Measurements from ENCODE around the gene ZNF316. TPM values are rescaled to one million over a fixed set of nuclear protein-coding genes. Genes with fewer than 3 reads are reported as not detected.

The ZNF316 gene
- total RNA-seq, 2 donors from 2014 or later = 29.1 to 69.5 TPM

DNA sequence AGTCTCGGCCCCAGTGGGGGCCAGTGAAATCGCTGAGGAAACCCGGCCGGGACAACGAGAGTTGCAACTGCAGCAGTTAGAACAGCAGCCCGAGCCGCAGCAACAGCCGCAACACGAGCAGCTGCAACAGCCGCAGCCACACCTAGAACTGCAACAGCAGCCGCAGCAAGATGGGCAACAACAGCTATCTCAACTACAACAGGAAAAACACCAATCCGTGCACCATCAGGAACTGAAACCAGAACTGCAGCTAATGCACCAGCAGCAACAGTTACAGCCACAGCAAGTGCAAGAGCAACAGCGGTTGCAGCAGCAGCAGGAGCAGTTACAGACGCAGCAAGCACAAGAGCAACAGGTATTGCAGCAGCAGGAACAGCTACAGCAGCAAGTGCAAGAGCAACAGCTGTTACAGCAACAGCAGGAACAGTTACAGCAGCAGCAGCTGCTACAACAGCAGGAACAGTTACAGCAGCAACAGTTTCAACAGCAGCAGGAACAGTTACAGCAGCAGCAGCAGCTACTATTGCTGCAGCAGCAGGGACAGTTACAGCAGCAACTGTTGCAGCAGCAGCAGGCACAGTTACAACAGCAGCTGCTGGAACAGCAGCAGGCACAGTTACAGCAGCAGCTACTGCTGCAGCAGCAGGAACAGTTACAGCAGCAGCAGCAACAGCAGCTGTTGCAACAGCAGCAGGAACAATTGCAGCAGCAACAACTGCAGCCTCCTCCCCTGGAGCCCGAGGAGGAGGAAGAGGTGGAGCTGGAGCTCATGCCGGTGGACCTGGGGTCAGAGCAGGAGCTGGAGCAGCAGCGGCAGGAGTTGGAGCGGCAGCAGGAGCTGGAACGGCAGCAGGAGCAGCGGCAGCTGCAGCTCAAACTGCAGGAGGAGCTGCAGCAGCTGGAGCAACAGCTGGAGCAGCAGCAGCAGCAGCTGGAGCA lies 15.7 kb upstream of the ZNF316 start:
- no peak overlapping the region for H3K27ac ChIP-seq
- no peak for DNase-seq
- WGBS, 2 donors = 89 to 91% methylated on average over 8 to 20 of the region's 20 CpGs
- H3K36me3 ChIP-seq (replicated peaks in 1 of 2; ENCODE audit: insufficient read depth in 1 of 2, low read depth in 2 of 2) = peaks cover 0 to 4% of the 10 kb centered on the region in 2 donors
- no peak for TF ChIP-seq POLR2A (IDR thresholded peaks at IDR 0.05)
- TF ChIP-seq, protein P1, sequence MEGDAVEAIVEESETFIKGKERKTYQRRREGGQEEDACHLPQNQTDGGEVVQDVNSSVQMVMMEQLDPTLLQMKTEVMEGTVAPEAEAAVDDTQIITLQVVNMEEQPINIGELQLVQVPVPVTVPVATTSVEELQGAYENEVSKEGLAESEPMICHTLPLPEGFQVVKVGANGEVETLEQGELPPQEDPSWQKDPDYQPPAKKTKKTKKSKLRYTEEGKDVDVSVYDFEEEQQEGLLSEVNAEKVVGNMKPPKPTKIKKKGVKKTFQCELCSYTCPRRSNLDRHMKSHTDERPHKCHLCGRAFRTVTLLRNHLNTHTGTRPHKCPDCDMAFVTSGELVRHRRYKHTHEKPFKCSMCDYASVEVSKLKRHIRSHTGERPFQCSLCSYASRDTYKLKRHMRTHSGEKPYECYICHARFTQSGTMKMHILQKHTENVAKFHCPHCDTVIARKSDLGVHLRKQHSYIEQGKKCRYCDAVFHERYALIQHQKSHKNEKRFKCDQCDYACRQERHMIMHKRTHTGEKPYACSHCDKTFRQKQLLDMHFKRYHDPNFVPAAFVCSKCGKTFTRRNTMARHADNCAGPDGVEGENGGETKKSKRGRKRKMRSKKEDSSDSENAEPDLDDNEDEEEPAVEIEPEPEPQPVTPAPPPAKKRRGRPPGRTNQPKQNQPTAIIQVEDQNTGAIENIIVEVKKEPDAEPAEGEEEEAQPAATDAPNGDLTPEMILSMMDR (IDR thresholded peaks at IDR 0.05) = no peak
- H3K4me3 ChIP-seq = no peak overlapping the region
- no peak for ATAC-seq
- intact Hi-C loops (cut with DNase I) = no loop called here
- H3K27me3 ChIP-seq = no peaks in the 10 kb centered on the region
- peaks cover under 1% of the 10 kb centered on the region for H3K4me1 ChIP-seq
- no peaks in the 10 kb centered on the region for H3K9me3 ChIP-seq

DNA sequence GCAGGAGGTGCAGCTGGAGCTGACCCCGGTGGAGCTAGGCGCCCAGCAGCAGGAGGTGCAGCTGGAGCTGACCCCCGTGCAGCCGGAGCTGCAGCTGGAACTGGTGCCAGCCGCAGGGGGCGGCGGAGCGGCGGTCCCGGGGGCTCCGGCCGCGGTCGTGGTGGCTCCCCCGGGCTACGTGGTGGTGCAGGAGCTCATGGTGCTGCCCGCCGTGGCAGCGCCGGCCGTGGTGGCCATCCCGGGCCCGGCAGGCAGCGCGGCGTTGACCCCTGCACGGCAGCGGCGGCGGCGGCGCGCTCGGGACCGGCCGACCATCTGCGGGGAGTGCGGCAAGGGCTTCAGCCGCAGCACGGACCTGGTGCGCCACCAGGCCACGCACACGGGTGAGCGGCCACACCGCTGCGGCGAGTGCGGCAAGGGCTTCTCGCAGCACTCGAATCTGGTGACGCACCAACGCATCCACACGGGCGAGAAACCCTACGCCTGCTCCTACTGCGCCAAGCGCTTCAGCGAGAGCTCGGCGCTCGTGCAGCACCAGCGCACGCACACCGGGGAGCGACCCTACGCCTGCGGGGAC lies 14.9 kb upstream of the ZNF316 start:
- no peak overlapping the region for H3K27ac ChIP-seq
- H3K27me3 ChIP-seq = no peaks in the 10 kb centered on the region
- H3K4me3 ChIP-seq = no peak overlapping the region
- TF ChIP-seq, protein P1 (IDR thresholded peaks at IDR 0.05) = no peak
- no peak for TF ChIP-seq POLR2A (IDR thresholded peaks at IDR 0.05)
- ATAC-seq (no peak), DNase-seq (no peak)
- peaks cover 0 to 4% of the 10 kb centered on the region in 2 donors for H3K36me3 ChIP-seq (replicated peaks in 1 of 2; ENCODE audit: insufficient read depth in 1 of 2, low read depth in 2 of 2)
- H3K4me1 ChIP-seq = no peaks in the 10 kb centered on the region
- H3K9me3 ChIP-seq = no peaks in the 10 kb centered on the region
- intact Hi-C loops (cut with DNase I) = no loop called here
- WGBS, 2 donors = 98% methylated on average over 48 of the region's 67 CpGs; no CpG with 5 or more reads in 1 of the 2 donors

DNA sequence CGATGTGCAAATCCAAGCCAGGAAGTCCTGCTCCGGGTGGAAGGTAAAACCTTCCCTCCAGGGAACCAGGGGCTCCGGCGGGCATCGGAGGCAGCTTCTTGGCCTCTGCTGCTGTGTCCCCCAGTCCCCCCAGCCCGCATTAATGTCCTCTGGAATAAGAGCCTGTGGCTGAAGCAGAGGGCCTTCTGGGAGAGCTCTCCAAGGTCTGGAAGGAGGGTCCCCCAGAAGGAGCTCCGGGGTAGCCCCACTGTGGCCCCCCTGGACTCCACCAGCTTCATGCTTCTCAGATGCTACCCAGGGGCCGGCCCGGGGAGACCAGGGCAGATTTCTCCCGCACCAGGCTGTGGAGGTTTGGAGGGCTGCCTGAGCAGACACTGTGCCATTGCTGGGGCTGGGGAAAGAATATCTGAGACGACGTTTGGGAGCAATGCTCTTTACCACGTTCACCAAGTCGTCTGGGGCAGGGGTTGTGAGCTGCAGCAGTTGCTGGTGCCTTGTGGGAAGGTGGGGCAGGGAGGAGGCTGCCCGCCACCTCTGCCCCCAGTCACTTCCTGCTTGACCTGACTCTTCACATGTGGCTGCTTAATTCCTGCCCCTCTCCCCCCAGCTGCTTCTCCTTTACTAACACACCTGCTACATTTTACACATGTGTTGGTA lies 13.4 kb upstream of the ZNF316 start:
- intact Hi-C loops (cut with DNase I) = no loop called here

DNA sequence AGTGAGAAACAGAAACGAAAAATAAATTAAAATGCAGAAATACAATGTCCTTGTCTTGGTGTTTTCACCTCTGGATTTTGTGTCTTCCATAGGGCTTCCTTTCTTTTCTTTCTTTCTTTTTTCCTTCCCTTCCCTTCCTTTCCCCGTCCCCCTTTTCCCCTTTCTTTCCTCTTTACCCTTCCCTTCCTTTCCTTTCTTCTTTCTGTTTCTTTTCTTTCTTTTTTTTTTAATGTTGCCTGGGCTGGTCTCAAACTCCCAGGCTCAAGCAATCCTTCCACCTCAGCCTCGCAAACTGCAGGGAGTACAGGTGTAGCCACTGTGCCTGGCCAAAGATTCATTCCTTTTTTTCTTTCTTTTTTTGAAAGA lies 12.9 kb upstream of the ZNF316 start:
- H3K4me1 ChIP-seq = no peaks in the 10 kb centered on the region
- no peak overlapping the region for H3K27ac ChIP-seq
- H3K36me3 ChIP-seq (replicated peaks in 1 of 2; ENCODE audit: insufficient read depth in 1 of 2, low read depth in 2 of 2) = peaks cover 0 to 4% of the 10 kb centered on the region in 2 donors
- 46 to 75% methylated on average over 2 to 3 of the region's 3 CpGs for whole genome bisulfite sequencing, 2 donors
- TF ChIP-seq, protein P1 (IDR thresholded peaks at IDR 0.05) = no peak
- no peak for TF ChIP-seq POLR2A (IDR thresholded peaks at IDR 0.05)
- no peaks in the 10 kb centered on the region for H3K27me3 ChIP-seq
- ATAC-seq (no peak), DNase-seq (no peak)
- H3K4me3 ChIP-seq = no peak overlapping the region
- intact Hi-C loops (cut with DNase I) = no loop called here
- no peaks in the 10 kb centered on the region for H3K9me3 ChIP-seq

More for the DNA sequence above, 13.4 kb upstream of the ZNF316 start:
- Histone ChIP-seq H3K36me3 (replicated peaks in 1 of 2; ENCODE audit: insufficient read depth in 1 of 2, low read depth in 2 of 2) (peaks cover 0 to 4% of the 10 kb centered on the region in 2 donors), H3K27ac (no peak overlapping the region), H3K4me1 (no peaks in the 10 kb centered on the region), H3K27me3 (no peaks in the 10 kb centered on the region), H3K9me3 (no peaks in the 10 kb centered on the region), H3K4me3 (no peak overlapping the region)
- DNase-seq = no peak
- WGBS, 2 donors = 77 to 79% methylated on average over 6 to 15 of the region's 15 CpGs
- ATAC-seq = no peak
- no peak for TF ChIP-seq POLR2A (IDR thresholded peaks at IDR 0.05)
- TF ChIP-seq, protein P1 (IDR thresholded peaks at IDR 0.05) = no peak

Data from body of pancreas (tissue), 4 donors.